OCI-LY1 (cell line): ENCODE results near the gene TSEN2.

Source experiments
- H2AFZ ChIP-seq: fragments of 200-600 bp; sonication (generic), shearing (Covaris generic); 2 replicates; pipeline ENCODE4 v1.6.0; 2014; ENCODE audit warnings: antibody characterized with exemption, mild to moderate bottlenecking, low read length
- H3F3A ChIP-seq: fragments of 200-600 bp; sonication (generic), shearing (Covaris generic); 2 replicates; pipeline ENCODE4 v1.6.0; 2014; ENCODE audit warnings: mild to moderate bottlenecking, antibody characterized with exemption, low read length, moderate library complexity; ENCODE audit not compliant: insufficient read depth
- H3K27ac ChIP-seq: fragments of 200-600 bp; sonication (generic); 2 replicates; pipeline ENCODE4 v1.5.1; 2014; ENCODE audit warnings: low read length, mixed run types, mild to moderate bottlenecking, low read depth; ENCODE audit not compliant: poor library complexity, severe bottlenecking
- H3K27me3 ChIP-seq: fragments of 200-600 bp; sonication (generic); 2 replicates; pipeline ENCODE4 v1.6.0; 2014; ENCODE audit warnings: antibody characterized with exemption, mild to moderate bottlenecking, low read length, moderate library complexity; ENCODE audit not compliant: insufficient read depth
- H3K36me3 ChIP-seq: fragments of 200-600 bp; sonication (generic); 2 replicates; pipeline ENCODE4 v1.6.1; 2014; ENCODE audit warnings: mild to moderate bottlenecking, antibody characterized with exemption, low read length, moderate library complexity, mixed read lengths; ENCODE audit not compliant: insufficient read depth
- H3K4me1 ChIP-seq: fragments of 200-600 bp; sonication (generic); 2 replicates; pipeline ENCODE4 v1.5.1; 2014; ENCODE audit warnings: mild to moderate bottlenecking, low read length, moderate library complexity; ENCODE audit not compliant: insufficient read depth, severe bottlenecking
- H3K4me2 ChIP-seq: fragments of 200-600 bp; sonication (generic), shearing (Covaris generic); 2 replicates; pipeline ENCODE4 v1.6.1; 2014; ENCODE audit warnings: low read length
- H3K4me3 ChIP-seq: fragments of 200-600 bp; sonication (generic); 2 replicates; pipeline ENCODE4 v1.5.1; 2014; ENCODE audit warnings: low read length, low read depth, mild to moderate bottlenecking, mixed read lengths; ENCODE audit not compliant: poor library complexity, severe bottlenecking
- H3K79me2 ChIP-seq: fragments of 200-600 bp; shearing (Covaris generic); 2 replicates; pipeline ENCODE4 v1.6.1; 2016; ENCODE audit warnings: mixed run types, low read length, mixed read lengths; ENCODE audit not compliant: insufficient read depth
- H3K9ac ChIP-seq: fragments of 200-600 bp; sonication (generic), shearing (Covaris generic); 2 replicates; pipeline ENCODE4 v1.6.1; 2014; ENCODE audit warnings: mild to moderate bottlenecking, low read length, mixed read lengths
- H3K9me2 ChIP-seq: fragments of 200-600 bp; sonication (generic), shearing (Covaris generic); 2 replicates; pipeline ENCODE4 v1.6.1; 2014; ENCODE audit warnings: low read depth, mild to moderate bottlenecking, low read length, mixed read lengths
- H3K9me3 ChIP-seq: fragments of 200-600 bp; shearing (Covaris generic); 2 replicates; pipeline ENCODE4 v1.6.1; 2014; ENCODE audit warnings: low read length, mixed read lengths
- H4K20me1 ChIP-seq: fragments of 200-600 bp; sonication (generic), shearing (Covaris generic); 2 replicates; pipeline ENCODE4 v1.6.0; 2016; ENCODE audit warnings: mild to moderate bottlenecking, low read length; ENCODE audit not compliant: insufficient read depth
- CTCF ChIP-seq: fragments of 200-600 bp; sonication (generic), shearing (Covaris generic); IDR thresholded peaks from 2 replicates; pipeline ENCODE4 v1.5.1; 2017; ENCODE audit warnings: mild to moderate bottlenecking, antibody characterized with exemption, low read length, moderate library complexity, mixed read lengths
- EZH2 ChIP-seq: fragments of 200-600 bp; sonication (generic), shearing (Covaris generic); IDR thresholded peaks from 2 replicates; pipeline ENCODE4 v1.8.0; 2017; ENCODE audit warnings: borderline replicate concordance, mixed run types, mild to moderate bottlenecking, antibody characterized with exemption, low read length, moderate library complexity, mixed read lengths

TSEN2 gene

GRCh38 chr3:12518261-12519028 is 34.2 kb downstream of the TSEN2 start:
- Histone ChIP-seq H3K27ac (no peak overlapping the region), H3K9me3 (no peaks in the 10 kb centered on the region), H3F3A (no peaks in the 10 kb centered on the region), H3K9me2 (no peaks in the 10 kb centered on the region), H3K36me3 (peaks cover 16% of the 10 kb centered on the region), H3K9ac (no peak overlapping the region), H3K4me3 (no peak overlapping the region), H4K20me1 (no peaks in the 10 kb centered on the region), H3K79me2 (no peaks in the 10 kb centered on the region), H3K4me2 (no peak overlapping the region), H3K4me1 (no peaks in the 10 kb centered on the region), H3K27me3 (no peaks in the 10 kb centered on the region), H2AFZ (no peak overlapping the region)
- TF ChIP-seq CTCF (no peak), EZH2 (no peak)

GRCh38 chr3:12521010-12521409 is 36.7 kb downstream of the TSEN2 start:
- no peaks in the 10 kb centered on the region for H3K27me3 ChIP-seq
- no peak overlapping the region for H3K4me3 ChIP-seq
- TF ChIP-seq EZH2 (no peak), CTCF (no peak)
- H3K79me2 ChIP-seq = no peaks in the 10 kb centered on the region
- H3K4me2 ChIP-seq = no peak overlapping the region
- no peaks in the 10 kb centered on the region for H3F3A ChIP-seq
- H3K36me3 ChIP-seq = peaks cover 18% of the 10 kb centered on the region
- no peak overlapping the region for H3K27ac ChIP-seq
- H2AFZ ChIP-seq = no peak overlapping the region
- H3K4me1 ChIP-seq = no peaks in the 10 kb centered on the region
- no peak overlapping the region for H3K9ac ChIP-seq
- no peaks in the 10 kb centered on the region for H4K20me1 ChIP-seq
- no peaks in the 10 kb centered on the region for H3K9me2 ChIP-seq
- H3K9me3 ChIP-seq = no peaks in the 10 kb centered on the region

DNA sequence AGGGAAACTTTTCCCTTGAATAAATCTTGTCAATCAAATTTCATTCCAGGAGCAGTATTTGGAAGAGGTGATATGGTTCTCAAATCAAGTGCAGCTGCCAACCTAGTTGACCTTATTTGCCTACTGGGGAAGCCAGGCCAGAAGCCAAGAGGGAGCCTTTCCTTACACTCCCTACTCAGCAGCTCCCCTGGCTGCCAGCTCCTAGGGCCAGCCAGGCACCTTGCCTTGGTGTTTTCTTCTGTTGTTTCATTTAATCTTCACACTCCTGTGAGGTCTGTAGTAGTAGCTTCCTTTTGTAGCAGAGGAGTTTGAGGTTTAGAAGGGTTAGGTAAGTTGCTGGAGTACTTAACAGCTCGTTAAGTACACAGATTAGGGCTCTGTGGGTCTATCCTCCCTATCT is 38.4 kb downstream of the TSEN2 start:
- H2AFZ ChIP-seq = no peak overlapping the region
- no peaks in the 10 kb centered on the region for H3K79me2 ChIP-seq
- peaks cover 26% of the 10 kb centered on the region for H3K36me3 ChIP-seq
- H3K9ac ChIP-seq = no peak overlapping the region
- H3K27me3 ChIP-seq = no peaks in the 10 kb centered on the region
- H3K27ac ChIP-seq = no peak overlapping the region
- H3F3A ChIP-seq = no peaks in the 10 kb centered on the region
- H3K4me2 ChIP-seq = no peak overlapping the region
- no peaks in the 10 kb centered on the region for H3K9me3 ChIP-seq
- no peak for TF ChIP-seq CTCF
- no peak for TF ChIP-seq EZH2
- no peaks in the 10 kb centered on the region for H4K20me1 ChIP-seq
- H3K9me2 ChIP-seq = no peaks in the 10 kb centered on the region
- H3K4me1 ChIP-seq = no peaks in the 10 kb centered on the region
- no peak overlapping the region for H3K4me3 ChIP-seq
